ENCODE measurements around the gene PLCB1. TPM values are rescaled to one million over a fixed set of nuclear protein-coding genes. Genes with fewer than 3 reads are reported as not detected.

The PLCB1 gene
- total and polyA plus RNA-seq, 10 of the 15 experiments (the other 5 are each of a cell fraction or from before 2014, with no cell fraction given), result 0.05 to 5.3 (median 0.17) TPM; not detected in 1

DNA sequence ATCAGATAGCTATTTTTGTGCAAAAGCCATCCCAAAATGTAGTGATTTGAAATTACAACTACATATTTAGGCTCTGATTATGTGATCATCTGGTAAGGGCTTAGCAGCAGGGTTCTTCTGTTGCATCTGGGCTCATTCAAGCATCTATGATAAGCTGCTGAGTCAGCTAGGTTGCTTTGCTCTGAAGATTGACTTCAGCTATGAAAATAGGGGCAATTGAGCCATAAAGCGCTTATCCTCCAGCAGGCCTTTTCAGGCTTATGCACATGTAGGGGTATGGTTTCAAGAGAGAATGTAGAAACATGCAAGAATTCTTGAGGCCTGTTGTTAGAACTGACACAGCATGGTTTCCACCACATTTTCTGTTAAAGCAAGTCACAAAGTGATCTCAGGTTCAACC lies 114.1 kb downstream of the PLCB1 start:
- in situ Hi-C loops (cut with MboI), result no loop called here
- intact Hi-C loops (cut with micrococcal nuclease; ENCODE audit: unreplicated experiment), result no loop called here
- WGBS (ENCODE audit: insufficient coverage, insufficient replicate concordance, low lambda C conversion rate, missing lambda C conversion rate), result 0% methylated on average over 1 of the region's 1 CpG

DNA sequence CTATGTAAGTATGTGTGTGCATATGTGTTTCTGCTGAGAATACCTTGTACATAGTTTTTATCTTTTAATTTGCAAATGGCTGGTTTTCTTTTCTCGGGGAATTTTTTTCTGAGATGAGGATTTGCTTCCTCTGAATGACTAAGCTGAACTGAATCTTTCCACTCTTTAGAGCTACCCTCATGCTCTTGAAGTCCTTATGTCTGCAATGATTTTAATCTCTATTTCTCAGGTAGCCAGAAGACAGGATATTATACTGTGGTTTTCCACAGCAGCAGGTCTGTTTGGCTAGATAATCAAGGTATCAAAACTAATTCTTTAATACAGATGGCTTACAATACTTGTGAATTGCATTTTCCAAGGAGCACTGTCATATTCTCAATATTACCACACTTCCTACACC lies 114.7 kb downstream of the PLCB1 start:
- Histone ChIP-seq H3K4me1 (ENCODE audit: control insufficient read depth, insufficient read depth, low read length) (no peaks in the 10 kb centered on the region), H3K4me3 (no peak overlapping the region), H4K20me1 (ENCODE audit: control insufficient read depth, insufficient read depth) (no peaks in the 10 kb centered on the region), H3K27ac (ENCODE audit: control insufficient read depth, insufficient read depth) (no peak overlapping the region), H3K79me2 (ENCODE audit: control insufficient read depth, insufficient read depth, low read length) (no peaks in the 10 kb centered on the region), H2AFZ (ENCODE audit: control insufficient read depth, low read depth, low read length) (no peak overlapping the region), H3K9me3 (replicated peaks; ENCODE audit: control insufficient read depth, insufficient read depth, low read length) (no peaks in the 10 kb centered on the region), H3K4me2 (ENCODE audit: control insufficient read depth, insufficient read depth) (no peak overlapping the region), H3K27me3 (replicated peaks in 1 of 2; ENCODE audit: control insufficient read depth in 2 of 2, insufficient read depth in 2 of 2, low read length in 1 of 2) (no peaks in the 10 kb centered on the region), H3K9ac (ENCODE audit: control insufficient read depth, insufficient read depth, low read length) (no peak overlapping the region), H3K36me3 (ENCODE audit: control insufficient read depth in 2 of 2, insufficient read depth in 2 of 2, low read length in 1 of 2) (no peaks in the 10 kb centered on the region)
- FAIRE-seq, result no peak
- no TSS peak for BruUV-seq (replicated peaks)
- RAD21 ChIA-PET (ENCODE audit: unreplicated experiment), result no interaction called here
- SMC1A ChIA-PET (ENCODE audit: uncharacterized antibody, unreplicated experiment), result no interaction called here
- in situ Hi-C loops (cut with MboI) (no loop called here), intact Hi-C loops (cut with micrococcal nuclease; ENCODE audit: unreplicated experiment) (no loop called here)
- no peak for ATAC-seq
- CTCF ChIA-PET, result no interaction called here
- POLR2A ChIA-PET, result no interaction called here
- DNase-seq (ENCODE audit: low read depth, low spot score), result no peak
- 8% methylated on average over 1 of the region's 1 CpG for WGBS (ENCODE audit: insufficient coverage, insufficient replicate concordance, low lambda C conversion rate, missing lambda C conversion rate)
- TF ChIP-seq BMI1 (IDR thresholded peaks at IDR 0.05; ENCODE audit: borderline replicate concordance) (no peak), ETV6 (conservative IDR thresholded peaks at IDR 0.05 in 1 of 2, IDR thresholded peaks at IDR 0.05 in 1 of 2; ENCODE audit: borderline replicate concordance in 1 of 2, low read depth in 1 of 2) (no peak), SPI1 (IDR thresholded peaks at IDR 0.05; ENCODE audit: borderline replicate concordance, insufficient read depth, low read depth, low read length) (no peak), FOS (IDR thresholded peaks at IDR 0.05; ENCODE audit: borderline replicate concordance, extremely low read depth, insufficient read length) (no peak), GABPA (IDR thresholded peaks at IDR 0.05; ENCODE audit: low read depth) (no peak), NR2C1 (IDR thresholded peaks at IDR 0.05) (no peak), EP300 (IDR thresholded peaks at IDR 0.05; ENCODE audit: borderline replicate concordance in 1 of 2, control insufficient read depth in 1 of 2, low read depth in 2 of 2, low read length in 2 of 2) (no peak)
- TF ChIP-seq, protein P1, sequence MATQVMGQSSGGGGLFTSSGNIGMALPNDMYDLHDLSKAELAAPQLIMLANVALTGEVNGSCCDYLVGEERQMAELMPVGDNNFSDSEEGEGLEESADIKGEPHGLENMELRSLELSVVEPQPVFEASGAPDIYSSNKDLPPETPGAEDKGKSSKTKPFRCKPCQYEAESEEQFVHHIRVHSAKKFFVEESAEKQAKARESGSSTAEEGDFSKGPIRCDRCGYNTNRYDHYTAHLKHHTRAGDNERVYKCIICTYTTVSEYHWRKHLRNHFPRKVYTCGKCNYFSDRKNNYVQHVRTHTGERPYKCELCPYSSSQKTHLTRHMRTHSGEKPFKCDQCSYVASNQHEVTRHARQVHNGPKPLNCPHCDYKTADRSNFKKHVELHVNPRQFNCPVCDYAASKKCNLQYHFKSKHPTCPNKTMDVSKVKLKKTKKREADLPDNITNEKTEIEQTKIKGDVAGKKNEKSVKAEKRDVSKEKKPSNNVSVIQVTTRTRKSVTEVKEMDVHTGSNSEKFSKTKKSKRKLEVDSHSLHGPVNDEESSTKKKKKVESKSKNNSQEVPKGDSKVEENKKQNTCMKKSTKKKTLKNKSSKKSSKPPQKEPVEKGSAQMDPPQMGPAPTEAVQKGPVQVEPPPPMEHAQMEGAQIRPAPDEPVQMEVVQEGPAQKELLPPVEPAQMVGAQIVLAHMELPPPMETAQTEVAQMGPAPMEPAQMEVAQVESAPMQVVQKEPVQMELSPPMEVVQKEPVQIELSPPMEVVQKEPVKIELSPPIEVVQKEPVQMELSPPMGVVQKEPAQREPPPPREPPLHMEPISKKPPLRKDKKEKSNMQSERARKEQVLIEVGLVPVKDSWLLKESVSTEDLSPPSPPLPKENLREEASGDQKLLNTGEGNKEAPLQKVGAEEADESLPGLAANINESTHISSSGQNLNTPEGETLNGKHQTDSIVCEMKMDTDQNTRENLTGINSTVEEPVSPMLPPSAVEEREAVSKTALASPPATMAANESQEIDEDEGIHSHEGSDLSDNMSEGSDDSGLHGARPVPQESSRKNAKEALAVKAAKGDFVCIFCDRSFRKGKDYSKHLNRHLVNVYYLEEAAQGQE (IDR thresholded peaks at IDR 0.05; ENCODE audit: low read depth, low read length), result no peak

More for the DNA sequence above, 114.1 kb downstream of the PLCB1 start:
- Histone ChIP-seq H3K4me1 (ENCODE audit: control insufficient read depth, insufficient read depth, low read length) (no peaks in the 10 kb centered on the region), H3K9ac (ENCODE audit: control insufficient read depth, insufficient read depth, low read length) (no peak overlapping the region), H3K9me3 (replicated peaks; ENCODE audit: control insufficient read depth, insufficient read depth, low read length) (no peaks in the 10 kb centered on the region), H4K20me1 (ENCODE audit: control insufficient read depth, insufficient read depth) (no peaks in the 10 kb centered on the region), H2AFZ (ENCODE audit: control insufficient read depth, low read depth, low read length) (no peak overlapping the region), H3K27ac (ENCODE audit: control insufficient read depth, insufficient read depth) (no peak overlapping the region), H3K36me3 (ENCODE audit: control insufficient read depth in 2 of 2, insufficient read depth in 2 of 2, low read length in 1 of 2) (no peaks in the 10 kb centered on the region), H3K79me2 (ENCODE audit: control insufficient read depth, insufficient read depth, low read length) (no peaks in the 10 kb centered on the region), H3K4me2 (ENCODE audit: control insufficient read depth, insufficient read depth) (no peak overlapping the region), H3K4me3 (no peak overlapping the region), H3K27me3 (replicated peaks in 1 of 2; ENCODE audit: control insufficient read depth in 2 of 2, insufficient read depth in 2 of 2, low read length in 1 of 2) (no peaks in the 10 kb centered on the region)
- ChIA-PET CTCF (no interaction called here), SMC1A (ENCODE audit: uncharacterized antibody, unreplicated experiment) (no interaction called here), RAD21 (ENCODE audit: unreplicated experiment) (no interaction called here), POLR2A (no interaction called here)
- TF ChIP-seq KDM1A (IDR thresholded peaks at IDR 0.05; ENCODE audit: borderline replicate concordance) (no peak), LARP7 (IDR thresholded peaks at IDR 0.05) (no peak)
- TF ChIP-seq, protein P2, sequence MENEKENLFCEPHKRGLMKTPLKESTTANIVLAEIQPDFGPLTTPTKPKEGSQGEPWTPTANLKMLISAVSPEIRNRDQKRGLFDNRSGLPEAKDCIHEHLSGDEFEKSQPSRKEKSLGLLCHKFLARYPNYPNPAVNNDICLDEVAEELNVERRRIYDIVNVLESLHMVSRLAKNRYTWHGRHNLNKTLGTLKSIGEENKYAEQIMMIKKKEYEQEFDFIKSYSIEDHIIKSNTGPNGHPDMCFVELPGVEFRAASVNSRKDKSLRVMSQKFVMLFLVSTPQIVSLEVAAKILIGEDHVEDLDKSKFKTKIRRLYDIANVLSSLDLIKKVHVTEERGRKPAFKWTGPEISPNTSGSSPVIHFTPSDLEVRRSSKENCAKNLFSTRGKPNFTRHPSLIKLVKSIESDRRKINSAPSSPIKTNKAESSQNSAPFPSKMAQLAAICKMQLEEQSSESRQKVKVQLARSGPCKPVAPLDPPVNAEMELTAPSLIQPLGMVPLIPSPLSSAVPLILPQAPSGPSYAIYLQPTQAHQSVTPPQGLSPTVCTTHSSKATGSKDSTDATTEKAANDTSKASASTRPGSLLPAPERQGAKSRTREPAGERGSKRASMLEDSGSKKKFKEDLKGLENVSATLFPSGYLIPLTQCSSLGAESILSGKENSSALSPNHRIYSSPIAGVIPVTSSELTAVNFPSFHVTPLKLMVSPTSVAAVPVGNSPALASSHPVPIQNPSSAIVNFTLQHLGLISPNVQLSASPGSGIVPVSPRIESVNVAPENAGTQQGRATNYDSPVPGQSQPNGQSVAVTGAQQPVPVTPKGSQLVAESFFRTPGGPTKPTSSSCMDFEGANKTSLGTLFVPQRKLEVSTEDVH (IDR thresholded peaks at IDR 0.05; ENCODE audit: low read depth, partially characterized antibody), result no peak
- DNase-seq (ENCODE audit: low read depth, low spot score), result no peak
- BruUV-seq (replicated peaks), result no TSS peak
- FAIRE-seq, result no peak
- ATAC-seq, result no peak
